ENCODE measurements around the gene RAB34.
A peak's percentile ranks its signal among the peaks of the same experiment; 100 is the strongest.

The RAB34 gene

GRCh38 chr17:28710861-28711722 lies 6.6 kb downstream of the RAB34 start:
- H3K36me3 ChIP-seq (ENCODE audit: control insufficient read depth in 2 of 2, insufficient read depth in 2 of 2, low read length in 2 of 2) = no peaks in the 10 kb centered on the region
- peak overlapping the region; percentile 81 to 83 for H3K4me3 ChIP-seq (ENCODE audit: low read length in 2 of 2)
- peak overlapping the region; percentile 90 for H3K27ac ChIP-seq (ENCODE audit: low read depth in 2 of 2, low read length in 2 of 2)
- no peaks in the 10 kb centered on the region for H3K9me3 ChIP-seq (ENCODE audit: control insufficient read depth in 2 of 2, low read length in 2 of 2)
- peaks cover 16 to 23% of the 10 kb centered on the region in 2 donors for H3K4me1 ChIP-seq (ENCODE audit: control insufficient read depth in 2 of 2, insufficient read depth in 2 of 2, low read length in 2 of 2)
- peak overlapping the region; percentile 76 to 78 for H3K9ac ChIP-seq (ENCODE audit: low read depth in 1 of 2, low read length in 2 of 2)
- H3K27me3 ChIP-seq (ENCODE audit: control insufficient read depth in 2 of 2, insufficient read depth in 2 of 2, low read length in 2 of 2) = peaks cover 0 to 6% of the 10 kb centered on the region in 2 donors

DNA sequence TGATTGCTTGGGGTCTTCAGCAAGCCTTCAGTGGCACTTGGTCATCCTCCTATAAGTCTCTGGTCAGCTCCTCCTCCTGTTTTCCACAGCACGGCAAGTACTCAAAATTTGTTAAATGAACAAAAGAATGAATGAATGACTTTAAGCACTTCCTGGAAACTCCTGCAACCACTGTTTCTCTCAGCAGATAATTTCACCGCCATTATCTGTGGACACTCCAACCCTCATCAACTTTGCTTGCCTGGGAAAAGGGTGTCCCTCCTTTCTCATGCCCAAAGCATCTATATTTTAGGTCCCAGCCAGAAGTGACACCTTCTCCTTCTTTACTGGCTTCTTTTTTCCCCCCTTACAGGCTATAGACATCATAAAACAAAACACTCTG lies 10.3 kb downstream of the RAB34 start:
- no peak overlapping the region for H3K27ac ChIP-seq (ENCODE audit: low read depth in 2 of 2, low read length in 2 of 2)
- peaks cover 10 to 22% of the 10 kb centered on the region in 2 donors for H3K36me3 ChIP-seq (ENCODE audit: control insufficient read depth in 2 of 2, insufficient read depth in 2 of 2, low read length in 2 of 2)
- H3K9me3 ChIP-seq (ENCODE audit: control insufficient read depth in 2 of 2, low read length in 2 of 2) = no peaks in the 10 kb centered on the region
- no peak overlapping the region for H3K4me3 ChIP-seq (ENCODE audit: low read length in 2 of 2)
- no peak overlapping the region for H3K9ac ChIP-seq (ENCODE audit: low read depth in 1 of 2, low read length in 2 of 2)
- H3K27me3 ChIP-seq (ENCODE audit: control insufficient read depth in 2 of 2, insufficient read depth in 2 of 2, low read length in 2 of 2) = no peaks in the 10 kb centered on the region
- H3K4me1 ChIP-seq (ENCODE audit: control insufficient read depth in 2 of 2, insufficient read depth in 2 of 2, low read length in 2 of 2) = peaks cover 16 to 17% of the 10 kb centered on the region in 2 donors

DNA sequence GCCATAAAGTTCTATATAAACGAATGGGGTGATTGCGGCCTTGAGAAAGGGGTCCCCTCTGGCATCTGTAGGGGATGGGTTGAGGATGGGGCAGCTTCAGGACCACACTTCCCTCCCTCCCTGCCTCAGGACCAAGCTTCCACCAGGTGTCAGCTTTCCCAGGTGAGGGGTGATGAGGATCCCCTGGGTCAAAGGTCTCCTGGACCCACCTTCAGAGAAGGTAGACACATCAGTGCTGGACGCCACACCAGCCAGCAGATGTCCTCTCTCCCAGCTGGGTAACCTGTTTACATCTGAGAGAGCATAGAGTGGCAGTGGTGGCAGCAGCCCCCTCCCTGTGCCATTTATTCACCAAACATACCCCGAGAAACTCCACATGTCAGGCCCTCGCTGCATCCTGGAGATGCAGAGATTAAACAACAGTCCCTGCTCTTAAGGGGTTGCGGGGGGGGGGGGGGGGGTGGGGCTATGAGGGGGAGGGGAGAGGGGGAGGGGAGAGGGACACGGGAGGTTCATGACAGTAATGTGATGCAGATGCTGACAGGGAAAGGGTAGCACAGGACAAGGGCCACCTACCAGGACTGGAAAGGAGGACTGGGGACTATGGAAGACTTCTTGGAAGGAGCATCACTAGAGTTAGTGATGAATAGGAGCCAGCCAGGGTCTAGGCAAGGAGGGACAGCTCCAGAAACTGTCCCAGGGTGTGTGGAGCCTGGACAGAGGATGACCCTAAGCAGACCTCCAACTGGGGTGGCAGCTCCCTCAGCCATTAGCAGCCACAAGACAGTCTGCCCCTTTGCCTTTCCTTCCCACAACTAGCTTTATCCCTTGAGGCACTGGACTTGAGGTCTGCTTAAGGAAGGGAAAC lies 11.0 kb downstream of the RAB34 start:
- Histone ChIP-seq H3K27me3 (ENCODE audit: control insufficient read depth in 2 of 2, insufficient read depth in 2 of 2, low read length in 2 of 2) (no peaks in the 10 kb centered on the region), H3K4me3 (ENCODE audit: low read length in 2 of 2) (no peak overlapping the region), H3K9ac (ENCODE audit: low read depth in 1 of 2, low read length in 2 of 2) (no peak overlapping the region), H3K9me3 (ENCODE audit: control insufficient read depth in 2 of 2, low read length in 2 of 2) (no peaks in the 10 kb centered on the region), H3K4me1 (ENCODE audit: control insufficient read depth in 2 of 2, insufficient read depth in 2 of 2, low read length in 2 of 2) (peaks cover 12 to 15% of the 10 kb centered on the region in 2 donors), H3K36me3 (ENCODE audit: control insufficient read depth in 2 of 2, insufficient read depth in 2 of 2, low read length in 2 of 2) (peaks cover 17 to 28% of the 10 kb centered on the region in 2 donors), H3K27ac (ENCODE audit: low read depth in 2 of 2, low read length in 2 of 2) (no peak overlapping the region)

GRCh38 chr17:28705728-28706334 lies 11.8 kb downstream of the RAB34 start:
- no peaks in the 10 kb centered on the region for H3K9me3 ChIP-seq (ENCODE audit: control insufficient read depth in 2 of 2, low read length in 2 of 2)
- H3K4me1 ChIP-seq (ENCODE audit: control insufficient read depth in 2 of 2, insufficient read depth in 2 of 2, low read length in 2 of 2) = peaks cover 9 to 12% of the 10 kb centered on the region in 2 donors
- no peak overlapping the region for H3K4me3 ChIP-seq (ENCODE audit: low read length in 2 of 2)
- no peak overlapping the region for H3K9ac ChIP-seq (ENCODE audit: low read depth in 1 of 2, low read length in 2 of 2)
- H3K27me3 ChIP-seq (ENCODE audit: control insufficient read depth in 2 of 2, insufficient read depth in 2 of 2, low read length in 2 of 2) = no peaks in the 10 kb centered on the region
- peaks cover 25 to 37% of the 10 kb centered on the region in 2 donors for H3K36me3 ChIP-seq (ENCODE audit: control insufficient read depth in 2 of 2, insufficient read depth in 2 of 2, low read length in 2 of 2)
- H3K27ac ChIP-seq (ENCODE audit: low read depth in 2 of 2, low read length in 2 of 2) = no peak overlapping the region

GRCh38 chr17:28705074-28705659 lies 12.5 kb downstream of the RAB34 start:
- Histone ChIP-seq H3K36me3 (ENCODE audit: control insufficient read depth in 2 of 2, insufficient read depth in 2 of 2, low read length in 2 of 2) (peaks cover 32 to 43% of the 10 kb centered on the region in 2 donors), H3K27me3 (ENCODE audit: control insufficient read depth in 2 of 2, insufficient read depth in 2 of 2, low read length in 2 of 2) (no peaks in the 10 kb centered on the region), H3K9me3 (ENCODE audit: control insufficient read depth in 2 of 2, low read length in 2 of 2) (no peaks in the 10 kb centered on the region), H3K27ac (ENCODE audit: low read depth in 2 of 2, low read length in 2 of 2) (no peak overlapping the region), H3K9ac (ENCODE audit: low read depth in 1 of 2, low read length in 2 of 2) (no peak overlapping the region), H3K4me1 (ENCODE audit: control insufficient read depth in 2 of 2, insufficient read depth in 2 of 2, low read length in 2 of 2) (peaks cover 5 to 8% of the 10 kb centered on the region in 2 donors), H3K4me3 (ENCODE audit: low read length in 2 of 2) (no peak overlapping the region)

- H3K4me3 ChIP-seq (ENCODE audit: low read length in 2 of 2) = no peak overlapping the region
- peaks cover 1 to 4% of the 10 kb centered on the region in 2 donors for H3K4me1 ChIP-seq (ENCODE audit: control insufficient read depth in 2 of 2, insufficient read depth in 2 of 2, low read length in 2 of 2)
- H3K9me3 ChIP-seq (ENCODE audit: control insufficient read depth in 2 of 2, low read length in 2 of 2) = no peaks in the 10 kb centered on the region
- no peaks in the 10 kb centered on the region for H3K27me3 ChIP-seq (ENCODE audit: control insufficient read depth in 2 of 2, insufficient read depth in 2 of 2, low read length in 2 of 2)
- H3K9ac ChIP-seq (ENCODE audit: low read depth in 1 of 2, low read length in 2 of 2) = no peak overlapping the region
- no peak overlapping the region for H3K27ac ChIP-seq (ENCODE audit: low read depth in 2 of 2, low read length in 2 of 2)
- peaks cover 40 to 52% of the 10 kb centered on the region in 2 donors for H3K36me3 ChIP-seq (ENCODE audit: control insufficient read depth in 2 of 2, insufficient read depth in 2 of 2, low read length in 2 of 2)
Measured at GRCh38 chr17:28704219-28704858, 13.3 kb downstream of the RAB34 start.

GRCh38 chr17:28703552-28704218 lies 14.0 kb downstream of the RAB34 start:
- H3K27ac ChIP-seq (ENCODE audit: low read depth in 2 of 2, low read length in 2 of 2) = no peak overlapping the region
- no peaks in the 10 kb centered on the region for H3K9me3 ChIP-seq (ENCODE audit: control insufficient read depth in 2 of 2, low read length in 2 of 2)
- H3K9ac ChIP-seq (ENCODE audit: low read depth in 1 of 2, low read length in 2 of 2) = no peak overlapping the region
- peaks cover 46 to 58% of the 10 kb centered on the region in 2 donors for H3K36me3 ChIP-seq (ENCODE audit: control insufficient read depth in 2 of 2, insufficient read depth in 2 of 2, low read length in 2 of 2)
- no peak overlapping the region for H3K4me3 ChIP-seq (ENCODE audit: low read length in 2 of 2)
- no peaks in the 10 kb centered on the region for H3K27me3 ChIP-seq (ENCODE audit: control insufficient read depth in 2 of 2, insufficient read depth in 2 of 2, low read length in 2 of 2)
- H3K4me1 ChIP-seq (ENCODE audit: control insufficient read depth in 2 of 2, insufficient read depth in 2 of 2, low read length in 2 of 2) = peaks cover 6 to 8% of the 10 kb centered on the region in 2 donors

DNA sequence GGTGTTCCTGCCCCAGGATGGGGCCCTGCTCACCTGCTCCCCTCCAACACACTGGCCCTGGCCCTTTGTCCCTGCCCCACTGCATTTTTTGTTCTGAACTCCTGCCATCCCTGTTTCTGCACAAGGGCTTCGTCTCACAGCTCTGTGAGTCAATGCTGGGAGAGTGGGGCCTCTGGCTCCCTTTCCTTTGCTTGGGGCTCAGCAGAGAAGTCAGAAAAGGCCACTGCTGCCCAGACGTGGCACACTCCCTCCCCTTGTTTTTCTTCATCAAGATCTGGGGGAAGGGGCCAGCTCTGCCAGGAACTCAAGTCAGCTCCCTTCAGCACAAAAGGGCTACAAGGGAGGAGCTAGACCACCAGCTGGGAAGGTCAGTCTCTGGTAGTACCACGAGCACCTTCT lies 14.9 kb downstream of the RAB34 start:
- H3K4me1 ChIP-seq (ENCODE audit: control insufficient read depth in 2 of 2, insufficient read depth in 2 of 2, low read length in 2 of 2) = peaks cover 13 to 15% of the 10 kb centered on the region in 2 donors
- peaks cover 55 to 67% of the 10 kb centered on the region in 2 donors for H3K36me3 ChIP-seq (ENCODE audit: control insufficient read depth in 2 of 2, insufficient read depth in 2 of 2, low read length in 2 of 2)
- H3K27me3 ChIP-seq (ENCODE audit: control insufficient read depth in 2 of 2, insufficient read depth in 2 of 2, low read length in 2 of 2) = no peaks in the 10 kb centered on the region
- H3K9ac ChIP-seq (ENCODE audit: low read depth in 1 of 2, low read length in 2 of 2) = no peak overlapping the region
- H3K4me3 ChIP-seq (ENCODE audit: low read length in 2 of 2) = no peak overlapping the region
- H3K9me3 ChIP-seq (ENCODE audit: control insufficient read depth in 2 of 2, low read length in 2 of 2) = no peaks in the 10 kb centered on the region
- no peak overlapping the region for H3K27ac ChIP-seq (ENCODE audit: low read depth in 2 of 2, low read length in 2 of 2)

Data from mucosa of rectum (tissue), 2 donors.